SK-N-SH (cell line): ENCODE measurements around the gene UBA3.

Experiments
- CTCF ChIP-seq: fragments of 200-600 bp; sonication (generic); IDR thresholded peaks from 2 replicates; pipeline ENCODE4 v1.6.1; 2017; ENCODE audit warnings: antibody characterized with exemption, mild to moderate bottlenecking, moderate library complexity
- EP300 ChIP-seq, 2 experiments: IDR thresholded peaks; 2 replicates each; pipeline versions ENCODE4 v1.4.0 to v1.6.1; 2012; ENCODE audit warnings: borderline replicate concordance in 1 of 2, low read depth in 1 of 2, low read length in 1 of 2
- EZH2phosphoT487 ChIP-seq: fragments of 200-600 bp; sonication (generic); IDR thresholded peaks from 2 replicates; pipeline ENCODE4 v1.6.1; 2017; ENCODE audit warnings: low read depth, mixed run types, mild to moderate bottlenecking, antibody characterized with exemption, moderate library complexity, borderline replicate concordance
- FOXJ3 ChIP-seq: sonication (generic); formaldehyde crosslinking; IDR thresholded peaks from 2 replicates; pipeline ENCODE4 v1.5.1; 2020; ENCODE audit warnings: mild to moderate bottlenecking, missing genetic modification reagents
- JUND ChIP-seq: IDR thresholded peaks from 2 replicates; pipeline ENCODE4 v1.4.0; 2012
- NRF1 ChIP-seq: IDR thresholded peaks from 2 replicates; pipeline ENCODE4 v1.6.1; 2012; ENCODE audit warnings: low read depth, mild to moderate bottlenecking, low read length
- POLR2AphosphoS5 ChIP-seq: IDR thresholded peaks from 2 replicates; pipeline ENCODE4 v1.6.1; 2012; ENCODE audit warnings: low read depth, low read length
- TAF1 ChIP-seq: IDR thresholded peaks from 2 replicates; pipeline ENCODE4 v1.6.1; 2012; ENCODE audit warnings: low read depth, mild to moderate bottlenecking, low read length, moderate library complexity, borderline replicate concordance
- TF ChIP-seq, protein P1 (sequence below): IDR thresholded peaks from 2 replicates; pipeline ENCODE4 v1.6.1; 2012; ENCODE audit warnings: mild to moderate bottlenecking, low read depth, low read length, moderate library complexity
- TF ChIP-seq, protein P2 (sequence below): IDR thresholded peaks from 2 replicates; pipeline ENCODE4 v1.4.0; 2012; ENCODE audit warnings: low read depth
- TF ChIP-seq, protein P3 (sequence below): IDR thresholded peaks from 2 replicates; pipeline ENCODE4 v1.4.0; 2012; ENCODE audit warnings: low read depth, borderline replicate concordance
- TF ChIP-seq, protein P4 (sequence below): fragments of 150-350 bp; IDR thresholded peaks from 2 replicates; pipeline ENCODE4 v1.6.1; 2016; ENCODE audit warnings: mild to moderate bottlenecking, low read depth, low read length

DNA sequence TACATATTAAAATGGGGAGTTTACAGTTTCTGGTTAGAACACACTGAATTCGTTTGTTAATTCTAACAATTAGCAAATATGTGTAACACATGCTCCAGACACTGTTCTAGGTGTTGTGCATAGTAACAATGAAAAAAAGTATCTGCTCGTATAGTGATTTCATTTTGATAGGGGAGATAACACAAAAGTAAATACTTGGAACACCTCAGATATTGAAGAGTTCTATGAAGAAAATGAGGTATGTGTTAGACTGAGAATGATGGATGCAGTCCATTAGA, 21.3 kb downstream of the UBA3 start:
- TF ChIP-seq FOXJ3 (CRISPR knock-in tag) (no peak), CTCF (no peak), POLR2AphosphoS5 (no peak), JUND (no peak), EP300 (IDR thresholded peaks at IDR 0.05; ENCODE audit: borderline replicate concordance in 1 of 2, low read depth in 1 of 2, low read length in 1 of 2) (no peak), NRF1 (no peak), EZH2phosphoT487 (no peak), TAF1 (no peak)
- TF ChIP-seq, protein P1, sequence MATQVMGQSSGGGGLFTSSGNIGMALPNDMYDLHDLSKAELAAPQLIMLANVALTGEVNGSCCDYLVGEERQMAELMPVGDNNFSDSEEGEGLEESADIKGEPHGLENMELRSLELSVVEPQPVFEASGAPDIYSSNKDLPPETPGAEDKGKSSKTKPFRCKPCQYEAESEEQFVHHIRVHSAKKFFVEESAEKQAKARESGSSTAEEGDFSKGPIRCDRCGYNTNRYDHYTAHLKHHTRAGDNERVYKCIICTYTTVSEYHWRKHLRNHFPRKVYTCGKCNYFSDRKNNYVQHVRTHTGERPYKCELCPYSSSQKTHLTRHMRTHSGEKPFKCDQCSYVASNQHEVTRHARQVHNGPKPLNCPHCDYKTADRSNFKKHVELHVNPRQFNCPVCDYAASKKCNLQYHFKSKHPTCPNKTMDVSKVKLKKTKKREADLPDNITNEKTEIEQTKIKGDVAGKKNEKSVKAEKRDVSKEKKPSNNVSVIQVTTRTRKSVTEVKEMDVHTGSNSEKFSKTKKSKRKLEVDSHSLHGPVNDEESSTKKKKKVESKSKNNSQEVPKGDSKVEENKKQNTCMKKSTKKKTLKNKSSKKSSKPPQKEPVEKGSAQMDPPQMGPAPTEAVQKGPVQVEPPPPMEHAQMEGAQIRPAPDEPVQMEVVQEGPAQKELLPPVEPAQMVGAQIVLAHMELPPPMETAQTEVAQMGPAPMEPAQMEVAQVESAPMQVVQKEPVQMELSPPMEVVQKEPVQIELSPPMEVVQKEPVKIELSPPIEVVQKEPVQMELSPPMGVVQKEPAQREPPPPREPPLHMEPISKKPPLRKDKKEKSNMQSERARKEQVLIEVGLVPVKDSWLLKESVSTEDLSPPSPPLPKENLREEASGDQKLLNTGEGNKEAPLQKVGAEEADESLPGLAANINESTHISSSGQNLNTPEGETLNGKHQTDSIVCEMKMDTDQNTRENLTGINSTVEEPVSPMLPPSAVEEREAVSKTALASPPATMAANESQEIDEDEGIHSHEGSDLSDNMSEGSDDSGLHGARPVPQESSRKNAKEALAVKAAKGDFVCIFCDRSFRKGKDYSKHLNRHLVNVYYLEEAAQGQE = no peak
- TF ChIP-seq, protein P2, sequence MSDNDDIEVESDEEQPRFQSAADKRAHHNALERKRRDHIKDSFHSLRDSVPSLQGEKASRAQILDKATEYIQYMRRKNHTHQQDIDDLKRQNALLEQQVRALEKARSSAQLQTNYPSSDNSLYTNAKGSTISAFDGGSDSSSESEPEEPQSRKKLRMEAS = no peak
- TF ChIP-seq, protein P3, sequence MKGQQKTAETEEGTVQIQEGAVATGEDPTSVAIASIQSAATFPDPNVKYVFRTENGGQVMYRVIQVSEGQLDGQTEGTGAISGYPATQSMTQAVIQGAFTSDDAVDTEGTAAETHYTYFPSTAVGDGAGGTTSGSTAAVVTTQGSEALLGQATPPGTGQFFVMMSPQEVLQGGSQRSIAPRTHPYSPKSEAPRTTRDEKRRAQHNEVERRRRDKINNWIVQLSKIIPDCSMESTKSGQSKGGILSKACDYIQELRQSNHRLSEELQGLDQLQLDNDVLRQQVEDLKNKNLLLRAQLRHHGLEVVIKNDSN = no peak
- TF ChIP-seq, protein P4, sequence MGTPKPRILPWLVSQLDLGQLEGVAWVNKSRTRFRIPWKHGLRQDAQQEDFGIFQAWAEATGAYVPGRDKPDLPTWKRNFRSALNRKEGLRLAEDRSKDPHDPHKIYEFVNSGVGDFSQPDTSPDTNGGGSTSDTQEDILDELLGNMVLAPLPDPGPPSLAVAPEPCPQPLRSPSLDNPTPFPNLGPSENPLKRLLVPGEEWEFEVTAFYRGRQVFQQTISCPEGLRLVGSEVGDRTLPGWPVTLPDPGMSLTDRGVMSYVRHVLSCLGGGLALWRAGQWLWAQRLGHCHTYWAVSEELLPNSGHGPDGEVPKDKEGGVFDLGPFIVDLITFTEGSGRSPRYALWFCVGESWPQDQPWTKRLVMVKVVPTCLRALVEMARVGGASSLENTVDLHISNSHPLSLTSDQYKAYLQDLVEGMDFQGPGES = no peak
